Erythroblast (primary cell): Measurements from ENCODE around the gene LMBRD1.

Experiments
- DNase-seq, 2 experiments: peaks; one replicate each; lab custom pipeline; 2025; lab: John Stamatoyannopoulos, UW
- GATA1 ChIP-seq: IDR thresholded peaks from 2 replicates; pipeline ENCODE4 v1.6.1; 2011; ENCODE audit warnings: low read depth, mild to moderate bottlenecking, control low read depth, low read length, moderate library complexity
- POLR2A ChIP-seq: IDR thresholded peaks from 2 replicates; pipeline ENCODE4 v1.6.1; 2011; ENCODE audit warnings: mild to moderate bottlenecking, low read length

Gene LMBRD1

DNA sequence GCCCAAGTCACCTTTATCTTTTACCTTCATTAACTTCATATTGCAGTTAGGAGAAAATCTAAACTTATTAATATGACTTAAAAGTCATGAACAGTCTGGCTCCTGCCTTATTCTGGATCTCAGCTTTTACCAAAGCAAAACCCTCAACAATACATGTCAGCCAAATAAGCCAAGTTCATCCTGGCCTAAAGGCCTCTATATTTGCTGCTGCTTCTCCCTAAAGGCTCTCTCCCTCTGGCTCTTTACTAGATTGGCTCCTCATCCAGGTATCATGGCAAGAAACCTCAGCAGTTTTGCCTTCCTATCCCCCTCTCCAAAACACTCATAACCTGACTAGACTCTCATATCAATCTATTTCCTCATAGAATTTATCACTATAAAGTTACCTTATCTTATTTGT is 11.1 kb downstream of the LMBRD1 start:
- no peak for DNase-seq
- TF ChIP-seq GATA1: no peak
- TF ChIP-seq POLR2A: no peak

DNA sequence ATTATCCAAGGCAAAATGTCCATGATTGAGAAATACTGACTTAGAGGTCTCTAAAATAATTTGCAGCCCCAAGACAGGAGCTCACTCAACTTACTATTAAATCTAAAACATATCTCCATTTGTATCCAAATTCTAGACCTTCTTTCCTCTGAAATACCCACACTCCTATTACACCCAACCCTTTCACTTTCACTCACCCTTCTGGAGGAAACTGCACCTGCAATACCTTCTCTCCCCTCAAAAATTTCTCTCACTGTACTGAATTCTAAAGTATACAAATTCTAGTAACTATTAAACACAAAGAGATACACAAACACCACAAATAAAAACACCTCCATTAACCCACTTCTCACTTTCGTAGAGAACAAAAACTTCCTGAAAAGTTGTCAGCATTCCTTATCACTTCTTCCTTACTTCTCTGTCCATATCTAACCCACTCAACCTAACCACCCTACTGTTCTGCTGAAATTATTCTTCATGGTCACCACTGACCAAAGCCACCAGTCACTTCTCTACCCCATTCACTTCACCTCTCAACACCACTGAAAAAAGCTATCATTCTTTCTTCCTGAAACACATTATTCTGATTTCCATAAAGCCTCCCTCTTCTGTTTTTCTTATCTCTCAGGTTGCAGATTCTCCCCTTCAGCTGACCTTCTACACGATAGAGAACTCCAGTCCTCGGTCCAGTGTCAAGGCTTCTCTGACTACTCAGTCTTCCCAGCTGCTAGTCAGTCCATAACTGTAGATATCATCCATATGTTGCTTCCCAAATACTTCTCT is 12.0 kb downstream of the LMBRD1 start:
- TF ChIP-seq POLR2A: no peak
- TF ChIP-seq GATA1: no peak
- DNase-seq: peak; percentile 19 to 57

DNA sequence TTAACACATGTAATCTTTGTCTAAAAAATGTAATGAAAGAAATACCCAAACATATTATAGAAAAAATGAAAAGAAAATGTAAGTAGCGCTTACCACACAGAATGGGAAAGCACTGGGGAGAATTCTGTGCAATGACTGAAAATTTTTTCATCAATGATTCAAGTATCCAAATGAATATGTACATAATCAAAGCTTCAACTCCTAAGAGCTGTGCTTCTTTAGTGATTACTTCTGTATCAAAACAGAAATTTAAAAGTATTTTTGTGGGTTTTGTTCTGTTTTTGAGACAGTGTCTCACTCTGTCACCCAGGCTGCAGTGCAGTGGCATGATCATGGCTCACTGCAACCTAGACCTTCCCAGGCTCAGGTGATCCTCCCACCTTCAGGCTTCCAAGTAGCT is 13.7 kb downstream of the LMBRD1 start:
- TF ChIP-seq POLR2A (no peak), GATA1 (no peak)
- DNase-seq: no peak

DNA sequence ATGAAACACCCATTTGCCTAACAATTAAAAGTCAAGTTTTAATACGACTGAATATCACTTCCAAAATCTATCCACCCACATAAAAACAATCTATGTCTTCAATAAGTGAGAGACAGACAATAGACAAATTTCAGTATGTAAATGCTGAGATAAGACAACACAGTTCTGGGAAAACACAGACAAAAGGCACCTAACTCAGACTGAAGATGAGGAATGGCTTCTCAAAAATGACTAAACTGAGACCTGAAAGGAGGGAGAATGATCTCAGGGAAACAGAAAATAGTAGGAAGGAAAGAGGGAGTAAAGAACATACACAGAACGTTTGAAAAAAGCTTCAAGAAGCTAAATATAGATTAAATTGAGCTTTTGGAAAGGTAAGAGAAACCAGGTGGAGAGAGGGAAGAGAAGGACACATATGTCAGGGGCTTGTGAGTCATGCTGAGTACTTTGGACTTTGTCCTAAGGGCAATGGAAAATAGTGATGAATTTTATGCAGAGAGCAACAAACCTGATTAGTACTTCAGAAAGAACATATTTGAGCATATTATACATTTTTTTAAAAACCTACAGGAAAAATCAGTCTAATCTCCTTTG is 16.1 kb downstream of the LMBRD1 start:
- TF ChIP-seq GATA1: no peak
- TF ChIP-seq POLR2A: no peak
- peak in 1 of 2 experiments; percentile 41 for DNase-seq

DNA sequence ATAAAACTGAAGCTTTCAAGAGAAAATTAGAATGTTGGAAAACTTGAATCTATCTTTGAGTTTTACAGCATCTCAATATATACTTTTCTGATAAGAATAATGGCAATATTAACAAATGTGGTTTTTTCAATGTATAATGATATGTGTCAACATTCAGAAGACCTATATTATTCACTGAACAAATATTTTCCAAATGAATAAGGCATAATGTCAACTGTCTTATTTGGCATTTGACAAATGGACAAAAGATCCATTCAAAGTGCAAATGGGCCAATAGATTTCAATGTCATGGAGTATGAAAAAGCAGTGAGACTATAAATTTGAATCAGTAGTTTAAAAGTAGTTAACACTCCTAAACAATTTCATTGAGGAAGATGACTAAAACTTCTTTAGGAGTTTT is 20.9 kb downstream of the LMBRD1 start:
- no peak for DNase-seq
- no peak for TF ChIP-seq GATA1

DNA sequence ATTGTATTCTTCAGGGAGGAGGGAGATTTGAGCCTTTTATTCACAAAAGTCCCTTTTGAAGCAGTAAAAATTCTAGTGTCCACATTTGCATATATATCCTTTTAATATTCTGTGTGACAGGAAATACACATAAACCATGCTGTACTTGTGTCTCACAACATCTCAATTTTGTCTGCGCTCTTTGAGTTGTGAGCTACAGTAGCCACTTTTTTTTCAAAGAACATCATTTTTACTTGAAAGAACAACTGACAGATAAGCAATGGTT is 21.3 kb downstream of the LMBRD1 start:
- no peak for DNase-seq
- TF ChIP-seq GATA1: no peak
- TF ChIP-seq POLR2A: no peak

DNA sequence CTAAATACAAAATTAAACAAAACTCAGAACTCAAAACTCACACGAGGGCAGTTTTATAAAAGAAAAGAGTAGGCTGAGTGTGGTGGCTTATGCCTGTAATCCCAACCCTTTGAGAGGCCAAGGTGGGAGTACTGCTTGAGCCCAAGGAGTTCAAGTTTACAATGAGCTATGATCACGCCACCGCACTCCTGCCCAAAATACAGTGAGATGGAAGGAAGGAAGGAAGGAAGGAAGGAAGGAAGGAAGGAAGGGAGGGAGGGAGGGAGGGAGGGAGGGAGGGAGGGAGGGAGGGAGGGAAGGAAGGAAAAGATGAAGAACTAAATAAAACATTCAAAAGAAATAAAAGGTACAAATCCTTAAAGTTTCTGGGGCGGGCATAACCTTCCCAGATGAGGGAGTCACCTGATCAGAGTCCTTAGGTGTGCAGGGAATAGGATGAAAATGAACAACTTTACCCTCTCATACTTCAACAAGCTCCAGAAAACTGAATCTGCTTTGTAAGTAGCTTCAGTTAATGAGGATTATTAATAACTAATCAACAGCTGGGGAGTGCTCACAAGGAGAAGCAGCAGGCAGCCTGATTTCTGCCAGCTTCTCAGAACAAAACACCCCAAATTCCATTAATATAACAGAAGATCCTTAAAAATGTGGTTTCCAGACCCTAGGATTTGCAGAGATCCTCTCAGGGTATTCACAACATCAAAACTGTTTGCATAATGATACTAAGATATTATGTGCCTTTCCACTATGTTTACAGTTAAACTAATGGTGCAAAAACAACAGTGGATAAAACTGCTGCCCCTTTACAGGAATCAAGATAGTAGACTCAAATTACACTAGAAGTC is 21.8 kb downstream of the LMBRD1 start:
- TF ChIP-seq POLR2A (no peak), GATA1 (no peak)
- DNase-seq: no peak

DNA sequence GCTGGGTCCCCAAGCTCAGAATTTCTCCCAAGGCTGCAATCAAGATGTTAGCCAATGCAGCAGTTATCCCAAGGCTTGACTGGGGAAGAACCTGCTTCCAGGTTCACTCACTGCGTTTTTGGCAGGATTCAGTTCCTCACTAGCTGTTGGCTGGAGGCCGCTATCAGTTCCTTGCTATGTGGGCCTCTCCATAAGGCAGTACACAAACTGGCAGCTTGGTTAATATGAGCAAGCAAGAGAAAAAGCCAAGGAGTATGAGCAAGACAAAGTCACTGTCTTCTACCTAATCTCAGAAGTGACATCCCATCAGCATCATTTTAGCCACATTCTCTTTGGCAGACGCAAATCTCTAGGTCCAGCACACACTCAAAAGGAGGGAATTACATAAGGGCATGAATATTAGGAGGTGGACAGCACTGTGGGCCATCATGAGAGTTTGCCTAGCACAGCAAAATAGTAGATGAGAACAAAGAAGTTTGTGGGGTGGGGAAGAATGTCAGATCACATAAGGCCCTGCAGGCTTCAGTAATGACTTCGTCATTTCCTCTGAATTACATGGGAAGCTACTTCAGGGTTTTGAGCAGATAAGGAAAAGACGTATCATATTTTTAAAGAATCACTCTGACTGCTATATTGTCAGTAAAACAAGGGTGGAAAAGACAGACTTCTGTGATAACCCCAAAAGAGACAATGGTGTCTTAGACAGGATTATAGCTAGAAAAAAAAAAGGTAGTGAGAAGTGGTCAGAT is 25.5 kb downstream of the LMBRD1 start:
- no peak for TF ChIP-seq GATA1
- no peak for TF ChIP-seq POLR2A
- peak in 1 of 2 experiments; percentile 13 for DNase-seq

DNA sequence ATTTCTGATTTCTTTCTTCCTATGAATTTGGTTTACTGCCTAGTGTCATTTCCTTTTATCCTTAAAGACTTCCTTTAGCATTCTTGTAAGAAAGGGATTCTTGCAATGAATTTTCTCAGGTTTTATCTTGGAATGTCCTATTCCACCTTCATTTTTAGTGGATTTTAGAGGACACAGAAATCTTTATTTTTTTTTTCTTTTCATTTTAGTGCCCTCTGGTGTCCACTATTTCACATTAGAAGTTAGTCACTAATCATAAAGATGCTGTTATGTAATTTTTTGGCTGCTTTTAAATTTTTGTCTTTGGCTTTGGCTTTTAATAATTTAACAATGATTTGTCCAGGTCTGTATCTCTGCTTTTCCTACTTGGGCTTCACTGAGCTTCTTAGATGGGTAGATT is 28.1 kb downstream of the LMBRD1 start:
- TF ChIP-seq GATA1 (no peak), POLR2A (no peak)
- DNase-seq: no peak

DNA sequence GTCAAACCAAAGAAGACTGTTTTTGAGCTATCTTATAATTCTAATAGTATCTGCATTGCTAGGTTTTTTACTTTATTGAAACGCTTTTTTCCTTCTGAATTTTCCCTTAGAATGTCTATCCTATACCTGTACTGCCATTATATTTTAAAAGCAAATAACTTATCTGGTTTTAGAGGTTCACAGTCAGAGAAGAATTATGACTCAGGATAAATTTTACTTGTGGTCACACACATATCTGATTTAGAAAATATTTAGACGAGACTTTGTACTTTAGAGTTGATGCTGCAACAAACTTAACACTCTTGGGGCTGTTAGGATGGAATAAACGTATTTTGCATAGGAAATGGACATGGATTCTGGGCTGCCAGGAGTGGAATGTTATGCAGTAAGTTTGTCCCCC is 33.0 kb downstream of the LMBRD1 start:
- peak in 1 of 2 experiments; percentile 47 for DNase-seq
- TF ChIP-seq GATA1: no peak
- no peak for TF ChIP-seq POLR2A

DNA sequence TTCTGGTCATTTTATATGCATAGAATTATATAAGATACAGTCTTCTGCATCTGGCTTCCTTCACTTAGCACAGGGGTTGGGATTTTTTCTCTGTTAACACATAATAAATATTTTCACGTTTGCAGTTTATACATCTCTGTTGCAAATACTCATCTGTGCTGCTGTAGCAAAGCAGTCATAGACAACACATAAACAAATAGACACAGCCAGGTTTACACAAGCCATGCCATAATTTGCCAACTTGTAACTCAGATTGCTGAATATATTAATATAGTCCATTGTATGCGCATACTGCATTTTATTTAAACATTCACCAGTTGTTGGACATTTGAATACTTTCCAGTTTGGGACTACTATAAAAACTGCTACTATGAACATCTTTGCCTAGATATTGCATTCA is 35.0 kb downstream of the LMBRD1 start:
- TF ChIP-seq POLR2A (no peak), GATA1 (no peak)
- DNase-seq: no peak

DNA sequence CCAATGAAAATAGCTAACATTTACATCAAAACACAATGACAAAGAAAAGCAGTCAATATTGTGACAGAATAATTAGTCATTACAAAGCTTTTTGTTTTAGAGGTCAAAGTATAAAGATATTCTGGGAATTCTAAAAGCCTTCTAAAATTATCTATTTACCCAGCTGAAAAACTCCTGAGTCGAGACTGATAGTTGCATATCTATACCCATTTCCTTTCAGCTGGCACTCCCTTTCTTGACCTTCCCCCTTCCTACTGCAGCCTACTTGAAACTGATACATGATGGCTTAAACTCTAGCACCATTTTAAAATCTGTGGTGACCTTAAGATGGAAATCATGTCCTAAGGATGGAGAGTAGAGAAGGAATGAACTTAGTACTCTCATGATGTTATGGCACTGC is 38.6 kb downstream of the LMBRD1 start:
- TF ChIP-seq POLR2A (no peak), GATA1 (no peak)
- peak; percentile 58 to 80 for DNase-seq

DNA sequence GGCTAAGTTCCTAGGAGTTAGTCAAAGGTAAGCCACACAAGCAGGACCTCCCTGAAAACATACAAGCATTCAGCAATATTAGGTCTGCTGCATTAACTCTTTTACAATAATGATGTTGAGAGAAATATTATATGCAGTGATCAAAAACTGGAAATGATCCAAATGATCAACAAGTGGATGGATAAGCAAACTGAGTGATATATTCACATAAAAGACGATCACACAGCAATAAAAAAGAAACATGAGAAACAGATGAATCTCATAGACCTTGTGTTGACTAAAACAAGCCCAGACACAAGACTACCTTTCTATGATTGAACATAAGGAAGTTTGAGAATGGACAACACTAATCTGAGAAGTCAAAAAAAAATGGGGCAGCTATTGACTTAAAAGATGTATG is 39.9 kb downstream of the LMBRD1 start:
- no peak for DNase-seq
- no peak for TF ChIP-seq GATA1

DNA sequence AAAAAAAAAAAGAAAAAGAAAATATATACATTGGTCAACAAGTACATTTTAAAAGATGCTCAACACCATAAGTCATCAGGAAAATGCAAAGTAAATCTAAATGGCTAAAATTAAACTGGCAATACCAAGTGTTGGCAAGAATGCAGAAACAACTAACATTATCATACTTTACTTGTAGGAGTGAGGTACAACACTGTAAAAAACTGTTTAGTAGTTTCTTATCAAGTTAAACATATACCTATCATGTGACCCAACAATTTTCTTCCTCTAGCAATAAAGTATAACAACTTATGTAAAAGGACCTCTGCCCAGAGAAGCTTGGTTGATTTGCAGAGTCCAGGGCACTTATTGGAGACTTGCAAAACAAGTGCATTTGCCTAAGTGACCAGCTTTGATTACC is 40.4 kb downstream of the LMBRD1 start:
- DNase-seq: no peak
- TF ChIP-seq GATA1: no peak
